Measurements from ENCODE around the gene FAF2.
"Not testable (repeated sequence)": the region's sequence is repeated elsewhere in the genome, so short reads cannot be mapped to it uniquely, and the experiment has no call there.

FAF2 gene

DNA sequence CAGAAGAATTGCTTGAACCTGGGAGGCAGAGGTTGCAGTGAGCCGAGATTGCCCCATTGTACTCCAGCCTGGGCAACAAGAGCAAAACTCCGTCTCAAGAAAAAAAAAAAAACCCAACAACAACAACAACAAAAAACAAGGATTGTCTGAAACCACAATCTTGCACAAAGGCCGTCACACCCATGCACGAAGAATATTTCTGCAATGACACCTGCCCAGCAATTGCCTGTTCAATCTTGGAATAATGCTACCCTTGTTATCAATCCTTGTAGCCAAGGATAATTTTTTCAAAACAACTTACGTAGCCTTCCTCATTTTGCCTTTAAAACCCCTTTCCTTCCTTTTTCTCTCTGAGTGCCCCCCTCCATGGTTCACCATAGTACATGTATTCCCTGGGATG, 28.1 kb upstream of the FAF2 start:
- no peak for DNase-seq

GRCh38 chr5:176420972-176421544, 27.1 kb upstream of the FAF2 start:
- no peak for DNase-seq

- no peak for DNase-seq
Measured at GRCh38 chr5:176424181-176424580, 24.0 kb upstream of the FAF2 start.

DNA sequence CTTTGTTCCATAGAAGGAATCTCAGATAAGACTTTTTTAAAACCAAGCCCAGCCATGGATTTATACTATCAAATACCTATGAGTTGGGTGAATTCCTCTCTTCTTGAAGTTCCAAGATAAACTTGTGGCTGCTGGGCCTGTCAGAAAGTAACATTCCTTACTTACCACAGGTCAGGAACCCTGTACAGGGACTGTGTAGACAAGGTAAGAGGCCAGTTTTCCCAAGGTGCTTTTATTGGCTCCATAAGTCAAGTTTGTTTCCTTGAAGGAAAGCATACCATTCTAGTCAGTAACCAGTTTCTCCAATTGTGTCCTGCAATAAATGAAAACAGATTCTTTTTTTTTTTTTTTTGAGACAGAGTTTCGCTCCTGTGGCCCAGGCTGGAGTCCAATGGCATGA, 23.0 kb upstream of the FAF2 start:
- no peak for DNase-seq

DNA sequence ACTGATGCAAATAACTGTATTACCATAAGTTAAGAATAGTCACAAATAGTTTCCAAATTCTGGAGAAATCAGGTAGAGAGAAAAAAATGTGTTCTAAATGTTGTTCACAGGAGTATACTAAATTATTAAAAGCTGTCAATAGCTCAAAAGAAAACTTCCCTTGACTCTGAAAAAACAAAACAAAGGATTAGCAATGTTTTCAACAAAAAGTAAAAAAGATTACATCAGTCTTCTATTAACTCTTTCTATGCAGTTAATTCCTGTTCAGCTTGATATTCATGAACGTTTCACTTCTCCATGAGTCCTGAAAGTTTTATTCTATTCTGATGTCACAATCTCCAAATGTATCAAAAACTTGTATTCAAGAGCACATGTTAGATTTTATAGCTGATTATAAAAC, 22.4 kb upstream of the FAF2 start:
- DNase-seq = no peak

GRCh38 chr5:176426876-176427275, 21.3 kb upstream of the FAF2 start:
- no peak for DNase-seq

DNA sequence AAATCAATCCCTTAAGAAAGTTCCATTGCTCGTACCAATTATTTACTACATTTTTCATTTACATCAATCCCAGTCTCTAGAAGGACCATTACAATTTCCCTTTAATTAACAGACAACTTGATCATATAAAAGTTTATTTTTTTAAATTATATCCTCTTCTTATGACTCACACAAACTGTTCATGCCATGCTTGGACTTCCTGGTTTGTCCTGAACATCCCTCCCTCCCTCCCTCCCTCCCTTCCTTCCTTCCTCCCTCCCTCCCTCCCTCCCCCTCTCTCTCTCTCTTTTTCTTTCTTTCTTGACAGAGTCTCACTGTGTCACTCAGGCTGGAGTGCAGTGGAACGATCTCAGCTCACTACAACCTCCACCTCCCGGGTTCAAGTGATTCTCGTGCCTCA, 20.2 kb upstream of the FAF2 start:
- no peak for DNase-seq

GRCh38 chr5:176429972-176430371, 18.2 kb upstream of the FAF2 start:
- no peak for DNase-seq

DNA sequence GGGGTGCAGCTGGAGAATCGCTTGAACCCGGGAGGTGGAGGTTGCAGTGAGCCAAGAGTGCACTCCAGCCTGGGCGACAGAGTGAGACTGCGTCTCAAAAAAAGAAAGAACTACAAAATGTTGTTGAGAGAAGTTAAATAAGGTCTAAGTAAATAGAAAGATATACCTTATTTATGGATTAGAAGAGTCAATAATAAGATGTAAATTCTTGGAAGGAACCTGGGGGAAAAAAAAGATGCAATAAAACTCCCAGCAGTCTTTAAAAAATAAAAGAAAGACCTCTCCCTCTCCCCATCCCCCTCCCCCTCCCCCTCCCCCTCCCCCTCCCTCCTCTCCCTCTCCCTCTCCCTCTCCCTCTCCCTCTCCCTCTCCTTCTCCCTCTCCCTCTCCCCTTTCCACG, 15.5 kb upstream of the FAF2 start:
- no peak for DNase-seq

DNA sequence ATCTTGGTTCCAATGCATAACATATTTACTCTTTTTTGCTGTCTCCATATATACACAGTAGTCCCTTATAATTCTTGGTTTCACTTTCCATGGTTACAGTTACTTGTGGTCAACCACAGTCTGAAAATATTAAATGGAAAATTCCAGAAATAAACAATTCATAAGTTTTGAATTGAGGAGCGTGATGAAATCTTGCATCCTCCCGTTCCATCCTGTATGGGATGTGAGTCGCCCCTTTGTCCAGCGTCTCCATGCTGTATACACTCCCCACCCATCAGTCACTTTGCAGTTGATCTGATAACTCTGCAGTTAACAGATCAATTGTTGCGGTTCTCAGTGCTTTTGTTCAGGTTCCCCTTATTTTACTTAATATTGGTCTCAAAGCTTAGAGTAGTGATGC, 11.5 kb upstream of the FAF2 start:
- no peak for DNase-seq

- no peak for DNase-seq
Measured at GRCh38 chr5:176438959-176439757, 9.0 kb upstream of the FAF2 start.

- no peak for DNase-seq
Measured at GRCh38 chr5:176440927-176441706, 7.1 kb upstream of the FAF2 start.

DNA sequence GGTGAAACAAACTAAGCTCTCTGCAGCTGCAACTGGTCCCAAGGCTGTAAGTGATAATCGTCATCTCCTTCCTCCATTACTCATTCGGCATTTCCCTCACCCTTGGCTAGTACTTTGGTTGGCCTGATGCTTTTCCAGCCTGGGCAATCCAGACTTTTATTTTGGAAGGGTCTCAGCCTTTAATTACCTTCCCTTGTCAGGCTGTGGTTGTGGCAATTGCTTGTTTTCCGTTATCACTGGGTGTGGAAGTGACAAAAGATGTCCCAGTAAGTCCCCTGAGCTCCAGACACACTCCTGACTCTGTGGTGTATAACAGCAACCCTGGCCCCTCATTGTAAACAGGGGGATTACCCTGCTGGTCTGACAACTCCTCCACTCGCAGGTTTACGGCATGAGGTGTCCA, 6.3 kb upstream of the FAF2 start:
- no peak for DNase-seq

- DNase-seq = not testable (repeated sequence)
Measured at GRCh38 chr5:176442911-176443310, 5.3 kb upstream of the FAF2 start.

GRCh38 chr5:176444742-176445141, 3.4 kb upstream of the FAF2 start:
- DNase-seq = no peak

DNA sequence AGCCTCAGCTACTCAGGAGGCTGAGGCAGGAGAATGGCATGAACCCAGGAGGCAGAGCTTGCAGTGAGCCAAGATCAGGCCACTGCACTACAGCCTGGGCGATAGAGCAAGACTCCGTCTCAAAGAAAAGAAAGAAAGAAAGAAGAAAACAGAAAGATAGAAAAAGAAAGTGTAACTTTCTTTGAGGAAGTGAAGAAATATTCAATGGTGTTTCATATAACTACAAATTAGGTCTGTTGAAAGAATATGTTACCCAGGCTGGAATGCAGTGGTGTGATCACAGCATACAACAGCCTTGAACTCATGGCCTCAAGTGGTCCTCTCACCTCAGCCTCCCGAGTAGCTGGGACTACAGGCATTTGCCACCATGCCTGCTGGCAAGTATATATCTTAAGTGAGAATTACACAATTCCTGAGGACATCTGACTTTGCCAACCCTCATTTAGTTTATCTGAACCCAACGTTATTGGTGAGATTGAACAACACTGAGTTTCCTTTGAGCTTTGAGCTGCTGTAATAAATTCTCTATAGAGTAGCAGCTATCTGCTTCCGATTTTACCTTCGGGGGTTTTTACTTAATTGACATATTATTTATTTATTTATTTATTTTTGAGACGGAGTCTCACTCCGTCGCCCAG, 2.0 kb upstream of the FAF2 start:
- no peak for DNase-seq

- no peak for DNase-seq
Measured at GRCh38 chr5:176446884-176447590, 1.1 kb upstream of the FAF2 start.

DNA sequence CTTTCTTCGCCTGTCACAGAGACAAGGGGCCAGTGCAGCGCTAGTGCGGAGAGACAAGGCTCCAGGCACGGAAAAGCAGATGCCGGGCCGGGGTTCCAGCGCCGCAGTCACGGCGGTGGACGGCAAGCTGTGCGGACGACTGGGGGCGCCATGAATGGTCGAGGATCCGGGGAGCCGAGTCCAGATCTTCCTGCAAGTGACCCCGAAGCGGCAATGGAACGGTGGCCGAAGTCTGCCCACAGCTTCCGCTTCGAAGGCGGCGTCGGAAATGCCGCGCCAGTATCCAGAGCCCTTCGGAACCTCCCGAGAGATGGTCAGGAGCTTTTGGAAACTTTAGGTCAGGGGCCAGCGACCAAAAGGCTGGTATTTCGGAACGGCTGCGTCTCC, 601 bp upstream of the FAF2 start:
- no peak for DNase-seq

GRCh38 chr5:176450077-176450476, 1.9 kb downstream of the FAF2 start:
- DNase-seq = no peak

- no peak for DNase-seq
Measured at GRCh38 chr5:176454724-176455394, 6.7 kb downstream of the FAF2 start.

GRCh38 chr5:176458904-176459561, 10.8 kb downstream of the FAF2 start:
- DNase-seq = no peak

DNA sequence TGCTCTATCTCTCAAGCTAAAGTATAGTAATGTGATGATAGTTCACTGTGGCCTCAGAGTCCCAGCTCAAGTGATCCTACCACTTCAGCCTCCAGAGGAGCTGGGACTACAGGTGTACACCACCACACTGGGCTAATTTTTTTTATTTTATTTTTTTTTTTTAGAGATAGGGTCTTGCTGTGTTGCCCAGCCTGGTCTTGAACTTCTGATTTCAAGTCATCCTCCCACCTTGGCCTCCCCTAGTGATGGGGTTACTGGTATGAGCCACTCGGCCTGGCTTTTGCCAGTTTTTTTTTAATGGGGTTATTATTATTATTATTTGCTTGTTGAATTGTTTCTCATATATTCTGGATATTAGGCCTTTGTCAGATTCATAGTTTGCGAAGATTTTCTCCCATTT, 13.2 kb downstream of the FAF2 start:
- no peak for DNase-seq
